Caco-2 (cell line): ENCODE data around the gene GPS1. TPM values are rescaled to one million over a fixed set of nuclear protein-coding genes. Genes with fewer than 3 reads are reported as not detected.
A peak's percentile ranks its signal among the peaks of the same experiment; 100 is the strongest.

Experiments used
- BruUV-seq: library from RNA; stranded (reverse); fragments of 400-500 nt; replicated peaks from 2 replicates; lab custom pipeline; 2021; lab: Mats Ljungman, UMichigan
- CTCF ChIA-PET: fragments of 300-600 bp; sonication (Branson Sonifier 250); formaldehyde crosslinking; loops from one replicate; lab custom pipeline; 2022; ENCODE audit warnings: antibody characterized with exemption; lab: Charles Lee
- POLR2A ChIA-PET: fragments of 300-600 bp; sonication (Branson Sonifier 250); formaldehyde crosslinking; loops from one replicate; lab custom pipeline; 2022; ENCODE audit warnings: antibody characterized with exemption; lab: Charles Lee
- DNase-seq, 2 experiments: peaks; one replicate each; pipeline versions ENCODE4 v3.0.0 to v3.0.0-alpha.2; 2020 to 2022
- H3K27me3 ChIP-seq: replicated peaks from 2 replicates; pipeline ENCODE4 v1.6.0; 2011; ENCODE audit warnings: low read length; ENCODE audit not compliant: control insufficient read depth, insufficient read depth
- H3K36me3 ChIP-seq: 2 replicates; pipeline ENCODE4 v1.5.1; 2011; ENCODE audit warnings: low read length; ENCODE audit not compliant: control insufficient read depth, insufficient read depth
- H3K4me1 ChIP-seq: fragments of 250-450 bp; sonication (Bioruptor Pico); 2 replicates; pipeline ENCODE4 v1.5.1; 2020; ENCODE audit warnings: mild to moderate bottlenecking
- H3K4me3 ChIP-seq: 2 replicates; pipeline ENCODE4 v1.5.1; 2011; ENCODE audit warnings: low read depth, mild to moderate bottlenecking, control low read depth, low read length
- H3K9me3 ChIP-seq: fragments of 250-450 bp; sonication (Bioruptor Pico); 2 replicates; pipeline ENCODE4 v1.5.1; 2020; ENCODE audit warnings: mild to moderate bottlenecking, moderate library complexity
- H3K27ac Mint-ChIP-seq: one replicate; pipeline ENCODE4 v1.8.0; 2022; ENCODE audit warnings: mixed read lengths; ENCODE audit not compliant: unreplicated experiment
- H3K27me3 Mint-ChIP-seq: one replicate; pipeline ENCODE4 v1.8.0; 2022; ENCODE audit warnings: mixed read lengths; ENCODE audit not compliant: insufficient read depth, unreplicated experiment
- H3K36me3 Mint-ChIP-seq: one replicate; pipeline ENCODE4 v1.8.0; 2022; ENCODE audit warnings: mild to moderate bottlenecking, mixed read lengths; ENCODE audit not compliant: insufficient read depth, unreplicated experiment
- H3K4me1 Mint-ChIP-seq: one replicate; pipeline ENCODE4 v1.8.0; 2022; ENCODE audit warnings: low read depth, mixed read lengths; ENCODE audit not compliant: unreplicated experiment
- H3K4me3 Mint-ChIP-seq: one replicate; pipeline ENCODE4 v1.8.0; 2022; ENCODE audit warnings: mild to moderate bottlenecking, moderate library complexity, mixed read lengths; ENCODE audit not compliant: unreplicated experiment
- H3K9me3 Mint-ChIP-seq: one replicate; pipeline ENCODE4 v1.8.0; 2022; ENCODE audit warnings: mixed read lengths; ENCODE audit not compliant: unreplicated experiment
- CTCF ChIP-seq, 2 experiments: fragments of 200-600 bp in 1 of 2; IDR thresholded peaks; 1 replicate in 1 of 2; 2 replicates in 1 of 2; pipeline versions ENCODE4 v1.5.1 to v1.8.0; 2011 to 2022; ENCODE audit warnings: antibody characterized with exemption in 1 of 2, control low read depth in 1 of 2, inconsistent platforms in 1 of 2, low read depth in 1 of 2, low read length in 1 of 2, mild to moderate bottlenecking in 1 of 2, moderate library complexity in 1 of 2; ENCODE audit not compliant: insufficient read depth in 1 of 2, severe bottlenecking in 1 of 2, unreplicated experiment in 1 of 2
- intact Hi-C: fragments of 100-400 bp; cut with micrococcal nuclease; formaldehyde crosslinking; loops from one replicate; pipeline ENCODE4 v1.10.0; 2022; ENCODE audit not compliant: unreplicated experiment
- total RNA-seq: library from RNA; stranded (reverse); gene quantifications from 2 replicates; pipeline ENCODE4 v1.2.3, GENCODE V29; 2022

GPS1 gene
- total RNA-seq, 1 experiment from 2014 or later: 195 TPM

DNA sequence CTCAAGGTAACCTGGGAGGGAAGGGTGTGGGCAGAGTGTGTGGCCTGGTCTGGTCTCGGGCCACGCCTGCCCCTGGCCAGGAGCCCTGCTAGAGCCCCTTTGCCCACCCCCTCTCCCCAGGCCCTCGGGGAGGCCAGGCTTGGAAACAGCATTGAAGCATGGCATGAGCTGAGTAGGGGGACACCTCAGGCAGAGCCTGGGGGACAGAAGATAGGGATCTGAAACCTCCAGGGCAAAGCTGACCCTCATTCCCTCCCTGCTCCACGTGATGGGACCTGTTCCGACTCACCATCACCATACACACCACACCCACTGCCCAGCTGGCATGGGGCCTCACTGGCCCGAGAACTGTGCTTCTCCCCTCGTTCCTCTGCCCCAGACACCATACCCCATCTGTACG, 2.6 kb upstream of the GPS1 start:
- CTCF ChIA-PET: no interaction called here
- no peaks in the 10 kb centered on the region for H3K27me3 ChIP-seq
- DNase-seq: no peak
- BruUV-seq: no TSS peak
- no peaks in the 10 kb centered on the region for H3K4me1 Mint-ChIP-seq
- H3K36me3 ChIP-seq: peaks cover 1% of the 10 kb centered on the region; the same call in 1 of the 2 replicates
- POLR2A ChIA-PET: no interaction called here
- peak overlapping the region; percentile 37 for H3K4me3 Mint-ChIP-seq
- H3K36me3 Mint-ChIP-seq: no peaks in the 10 kb centered on the region
- H3K27me3 Mint-ChIP-seq: no peaks in the 10 kb centered on the region
- no peaks in the 10 kb centered on the region for H3K9me3 Mint-ChIP-seq
- no peak for TF ChIP-seq CTCF (IDR thresholded peaks at IDR 0.05; ENCODE audit: insufficient read depth in 1 of 2, low read depth in 1 of 2, low read length in 1 of 2, severe bottlenecking in 1 of 2, unreplicated experiment in 1 of 2)
- intact Hi-C loops: no loop called here
- no peaks in the 10 kb centered on the region for H3K9me3 ChIP-seq
- no peak overlapping the region for H3K4me3 ChIP-seq
- H3K27ac Mint-ChIP-seq: no peak overlapping the region
- H3K4me1 ChIP-seq: peaks cover 8% of the 10 kb centered on the region

DNA sequence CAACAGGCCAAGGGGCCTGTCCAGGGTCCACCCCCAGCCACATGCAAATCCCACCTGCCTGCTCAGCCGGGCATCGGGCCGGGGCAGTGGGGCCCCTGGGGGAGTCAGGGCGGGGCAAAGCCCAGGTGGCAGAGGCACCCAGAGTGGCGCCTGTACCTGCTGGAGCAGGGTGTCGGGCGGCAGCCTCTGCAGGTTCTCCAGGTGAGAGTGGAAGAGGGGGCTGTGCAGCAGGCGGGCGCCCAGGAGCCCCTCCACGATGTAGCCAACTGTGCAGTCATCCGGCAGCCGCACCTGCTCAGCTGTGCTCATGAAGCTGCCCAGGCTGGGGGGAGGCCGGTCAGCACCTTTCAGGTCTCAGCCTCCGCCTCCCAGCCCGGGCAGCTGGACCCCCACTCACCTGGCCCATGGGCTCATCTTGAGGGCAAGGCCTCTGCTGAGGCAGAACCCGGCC, 2.2 kb upstream of the GPS1 start:
- peaks cover 8% of the 10 kb centered on the region for H3K4me1 ChIP-seq
- CTCF ChIA-PET: no interaction called here
- no peaks in the 10 kb centered on the region for H3K4me1 Mint-ChIP-seq
- intact Hi-C loops: no loop called here
- H3K36me3 ChIP-seq: peaks cover 1% of the 10 kb centered on the region; the same call in 1 of the 2 replicates
- peak overlapping the region; percentile 37 for H3K4me3 Mint-ChIP-seq
- no peak overlapping the region for H3K27ac Mint-ChIP-seq
- TF ChIP-seq CTCF (IDR thresholded peaks at IDR 0.05; ENCODE audit: insufficient read depth in 1 of 2, low read depth in 1 of 2, low read length in 1 of 2, severe bottlenecking in 1 of 2, unreplicated experiment in 1 of 2): no peak
- no peak for DNase-seq
- no peaks in the 10 kb centered on the region for H3K27me3 ChIP-seq
- H3K9me3 ChIP-seq: no peaks in the 10 kb centered on the region
- H3K9me3 Mint-ChIP-seq: no peaks in the 10 kb centered on the region
- H3K36me3 Mint-ChIP-seq: peaks cover under 1% of the 10 kb centered on the region
- H3K4me3 ChIP-seq: no peak overlapping the region
- POLR2A ChIA-PET: no interaction called here
- BruUV-seq: no TSS peak
- no peaks in the 10 kb centered on the region for H3K27me3 Mint-ChIP-seq

- Histone ChIP-seq H3K4me3 (peak overlapping the region; percentile 94), H3K27me3 (no peaks in the 10 kb centered on the region), H3K4me1 (peaks cover 8% of the 10 kb centered on the region), H3K36me3 (peaks cover 1% of the 10 kb centered on the region; the same call in 1 of the 2 replicates), H3K9me3 (no peaks in the 10 kb centered on the region)
- no peaks in the 10 kb centered on the region for H3K4me1 Mint-ChIP-seq
- ChIA-PET CTCF (interaction anchor here (1.1 kb wide), 1 partner anchor 20 kb away, joined by 4 read pairs; no protein-coding TSS in a partner anchor), POLR2A (interaction anchor here (1.7 kb wide), 1 partner anchor 13 kb away, joined by 16 read pairs; the partner anchor contains the start of gene DCXR)
- peak overlapping the region; percentile 71 for H3K4me3 Mint-ChIP-seq
- TF ChIP-seq CTCF (IDR thresholded peaks at IDR 0.05; ENCODE audit: insufficient read depth in 1 of 2, low read depth in 1 of 2, low read length in 1 of 2, severe bottlenecking in 1 of 2, unreplicated experiment in 1 of 2): no peak
- intact Hi-C loops: no loop called here
- H3K9me3 Mint-ChIP-seq: no peaks in the 10 kb centered on the region
- H3K27me3 Mint-ChIP-seq: no peaks in the 10 kb centered on the region
- H3K36me3 Mint-ChIP-seq: peaks cover 7% of the 10 kb centered on the region
- H3K27ac Mint-ChIP-seq: peak overlapping the region; percentile 46
- BruUV-seq: TSS peak; percentile 30
- no peak for DNase-seq
Measured at GRCh38 chr17:82050152-82050760, 1.4 kb upstream of the GPS1 start.
